ENCODE data around the gene POLR1C. TPM values are rescaled to one million over a fixed set of nuclear protein-coding genes. Genes with fewer than 3 reads are reported as not detected.

The POLR1C gene
- total and polyA plus RNA-seq, 4 donors = 29.0 to 50.7 (median 40.5) TPM

- Histone ChIP-seq H3K4me3 (no peak overlapping the region), H3K4me1 (ENCODE audit: control insufficient read depth in 5 of 5, insufficient read depth in 5 of 5, low read length in 5 of 5) (peaks cover 5 to 31% (median 12%) of the 10 kb centered on the region in 5 donors), H3K9me3 (ENCODE audit: control insufficient read depth in 4 of 4, insufficient read depth in 3 of 4, low read length in 3 of 4) (no peaks in the 10 kb centered on the region), H3K9ac (ENCODE audit: insufficient read depth in 1 of 2, low read length in 2 of 2) (no peak overlapping the region), H3K27me3 (ENCODE audit: control insufficient read depth in 3 of 3, insufficient read depth in 3 of 3, low read length in 2 of 3) (no peaks in the 10 kb centered on the region), H3K27ac (ENCODE audit: low read depth in 1 of 2, low read length in 1 of 2) (no peak overlapping the region), H3K36me3 (ENCODE audit: control insufficient read depth in 4 of 4, insufficient read depth in 4 of 4, low read length in 4 of 4) (peaks cover 0 to 5% (median 3%) of the 10 kb centered on the region in 4 donors)
- 90 to 91% methylated on average over 2 of the region's 2 CpGs for WGBS, 2 donors
- no peak for ATAC-seq (ENCODE audit: insufficient read depth, low FRiP score)
- DNase-seq = no peak
- no peak for TF ChIP-seq CTCF (IDR thresholded peaks at IDR 0.05; ENCODE audit: control extremely low read depth, extremely low read depth)
These were observed 23.7 kb upstream of the POLR1C start for GRCh38 chr6:43493230-43493629.

GRCh38 chr6:43493833-43494232 is 23.1 kb upstream of the POLR1C start:
- peaks cover 2 to 8% (median 7%) of the 10 kb centered on the region in 4 donors for H3K36me3 ChIP-seq (ENCODE audit: control insufficient read depth in 4 of 4, insufficient read depth in 4 of 4, low read length in 4 of 4)
- WGBS, 2 donors = 93 to 96% methylated on average over 7 of the region's 7 CpGs
- no peaks in the 10 kb centered on the region for H3K27me3 ChIP-seq (ENCODE audit: control insufficient read depth in 3 of 3, insufficient read depth in 3 of 3, low read length in 2 of 3)
- no peak overlapping the region for H3K9ac ChIP-seq (ENCODE audit: insufficient read depth in 1 of 2, low read length in 2 of 2)
- H3K4me3 ChIP-seq = no peak overlapping the region
- DNase-seq = no peak
- TF ChIP-seq CTCF (IDR thresholded peaks at IDR 0.05; ENCODE audit: control extremely low read depth, extremely low read depth) = no peak
- no peak for ATAC-seq (ENCODE audit: insufficient read depth, low FRiP score)
- peaks cover 5 to 33% (median 12%) of the 10 kb centered on the region in 5 donors for H3K4me1 ChIP-seq (ENCODE audit: control insufficient read depth in 5 of 5, insufficient read depth in 5 of 5, low read length in 5 of 5)
- no peak overlapping the region for H3K27ac ChIP-seq (ENCODE audit: low read depth in 1 of 2, low read length in 1 of 2)
- no peaks in the 10 kb centered on the region for H3K9me3 ChIP-seq (ENCODE audit: control insufficient read depth in 4 of 4, insufficient read depth in 3 of 4, low read length in 3 of 4)

GRCh38 chr6:43494321-43494720 is 22.6 kb upstream of the POLR1C start:
- TF ChIP-seq CTCF (IDR thresholded peaks at IDR 0.05; ENCODE audit: control extremely low read depth, extremely low read depth) = no peak
- no peak overlapping the region for H3K27ac ChIP-seq (ENCODE audit: low read depth in 1 of 2, low read length in 1 of 2)
- no peak overlapping the region for H3K4me3 ChIP-seq
- no peak overlapping the region for H3K9ac ChIP-seq (ENCODE audit: insufficient read depth in 1 of 2, low read length in 2 of 2)
- DNase-seq (no peak), ATAC-seq (ENCODE audit: insufficient read depth, low FRiP score) (no peak)
- no peaks in the 10 kb centered on the region for H3K9me3 ChIP-seq (ENCODE audit: control insufficient read depth in 4 of 4, insufficient read depth in 3 of 4, low read length in 3 of 4)
- 92 to 95% methylated on average over 6 of the region's 6 CpGs for WGBS, 2 donors
- no peaks in the 10 kb centered on the region for H3K27me3 ChIP-seq (ENCODE audit: control insufficient read depth in 3 of 3, insufficient read depth in 3 of 3, low read length in 2 of 3)
- H3K4me1 ChIP-seq (ENCODE audit: control insufficient read depth in 5 of 5, insufficient read depth in 5 of 5, low read length in 5 of 5) = peaks cover 5 to 37% (median 12%) of the 10 kb centered on the region in 5 donors
- peaks cover 2 to 13% (median 12%) of the 10 kb centered on the region in 4 donors for H3K36me3 ChIP-seq (ENCODE audit: control insufficient read depth in 4 of 4, insufficient read depth in 4 of 4, low read length in 4 of 4)

DNA sequence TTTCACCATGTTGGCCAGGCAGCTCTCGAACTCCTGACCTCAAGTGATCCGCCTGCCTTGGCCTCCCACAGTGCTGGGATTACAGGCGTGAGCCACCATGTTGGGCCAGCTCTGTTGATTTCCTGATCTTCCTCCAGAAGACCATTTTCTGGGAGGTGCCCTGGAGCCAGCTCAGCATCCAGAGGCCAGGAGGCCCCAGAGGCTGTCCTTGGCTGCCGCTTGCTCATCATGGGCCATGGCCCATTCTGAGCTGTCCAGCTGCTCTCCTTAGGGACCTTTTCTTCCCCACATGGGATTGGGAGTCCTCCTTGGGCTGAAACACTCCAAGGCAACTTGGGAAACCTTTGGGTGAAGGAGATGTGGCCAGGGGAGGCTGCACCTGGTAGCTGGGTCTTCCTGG is 22.1 kb upstream of the POLR1C start:
- ATAC-seq (ENCODE audit: insufficient read depth, low FRiP score) (no peak), DNase-seq (no peak)
- 92 to 93% methylated on average over 4 of the region's 4 CpGs for WGBS, 2 donors

More for the DNA sequence above, 22.1 kb upstream of the POLR1C start:
- no peaks in the 10 kb centered on the region for H3K9me3 ChIP-seq (ENCODE audit: control insufficient read depth in 4 of 4, insufficient read depth in 3 of 4, low read length in 3 of 4)
- no peak overlapping the region for H3K9ac ChIP-seq (ENCODE audit: insufficient read depth in 1 of 2, low read length in 2 of 2)
- no peak overlapping the region for H3K27ac ChIP-seq (ENCODE audit: low read depth in 1 of 2, low read length in 1 of 2)
- no peaks in the 10 kb centered on the region for H3K27me3 ChIP-seq (ENCODE audit: control insufficient read depth in 3 of 3, insufficient read depth in 3 of 3, low read length in 2 of 3)
- H3K36me3 ChIP-seq (ENCODE audit: control insufficient read depth in 4 of 4, insufficient read depth in 4 of 4, low read length in 4 of 4) = peaks cover 2 to 16% (median 16%) of the 10 kb centered on the region in 4 donors
- no peak for TF ChIP-seq CTCF (IDR thresholded peaks at IDR 0.05; ENCODE audit: control extremely low read depth, extremely low read depth)
- no peak overlapping the region for H3K4me3 ChIP-seq
- peaks cover 5 to 37% (median 12%) of the 10 kb centered on the region in 5 donors for H3K4me1 ChIP-seq (ENCODE audit: control insufficient read depth in 5 of 5, insufficient read depth in 5 of 5, low read length in 5 of 5)
